ENCODE results near the gene SPOUT1. TPM values are rescaled to one million over a fixed set of nuclear protein-coding genes. Genes with fewer than 3 reads are reported as not detected.

Gene SPOUT1
- total RNA-seq, 3 donors from 2014 or later (not counting 1 experiment from before 2014, with no cell fraction given) = 35.8 to 49.2 (median 40.1) TPM

DNA sequence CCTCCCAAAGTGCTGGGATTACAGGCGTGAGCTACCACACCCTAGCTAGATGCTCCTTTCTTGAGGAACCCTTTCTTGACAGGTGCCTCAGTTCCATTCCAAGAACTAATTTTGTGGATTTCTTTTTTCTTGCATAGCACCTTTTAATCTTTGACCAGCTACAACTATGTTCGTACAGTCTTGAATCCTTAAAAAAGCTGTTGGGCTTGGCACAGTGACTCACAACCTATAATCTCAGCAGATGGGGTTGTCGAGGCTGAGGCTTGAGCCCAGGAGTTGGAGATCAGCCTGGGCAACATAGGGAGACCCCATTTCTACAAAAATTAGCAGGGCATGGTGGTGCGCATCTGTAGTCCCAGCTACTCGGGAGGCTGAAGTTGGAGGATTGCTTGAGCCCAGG, 56.5 kb downstream of the SPOUT1 start:
- intact Hi-C loops (cut with micrococcal nuclease) = loop anchor here (5.0 kb wide), 1 partner anchor 51 kb away; the partner anchor contains the start of gene ZDHHC12
- Histone ChIP-seq H3K4me1 (ENCODE audit: control insufficient read depth, insufficient read depth, low read length) (peaks cover 25% of the 10 kb centered on the region), H3K27ac (ENCODE audit: low read length) (no peak overlapping the region), H3K27me3 (ENCODE audit: control insufficient read depth, insufficient read depth, low read length) (no peaks in the 10 kb centered on the region), H3K36me3 (ENCODE audit: control insufficient read depth, insufficient read depth, low read length) (no peaks in the 10 kb centered on the region), H3K4me3 (ENCODE audit: low read length) (no peak overlapping the region), H3K9me3 (ENCODE audit: control insufficient read depth, insufficient read depth, low read length) (peaks cover 6% of the 10 kb centered on the region)
- Mint-ChIP-seq H3K27me3 (ENCODE audit: low read depth in 2 of 2) (peaks cover 0 to 5% of the 10 kb centered on the region in 2 donors), H3K9me3 (peaks cover 0 to 5% of the 10 kb centered on the region in 2 donors), H3K4me3 (peak overlapping the region; percentile 97), H3K4me1 (peaks cover 28% of the 10 kb centered on the region in 2 donors), H3K27ac (peak overlapping the region; percentile 92 to 99), H3K36me3 (no peaks in the 10 kb centered on the region)
- TF ChIP-seq, protein P1, sequence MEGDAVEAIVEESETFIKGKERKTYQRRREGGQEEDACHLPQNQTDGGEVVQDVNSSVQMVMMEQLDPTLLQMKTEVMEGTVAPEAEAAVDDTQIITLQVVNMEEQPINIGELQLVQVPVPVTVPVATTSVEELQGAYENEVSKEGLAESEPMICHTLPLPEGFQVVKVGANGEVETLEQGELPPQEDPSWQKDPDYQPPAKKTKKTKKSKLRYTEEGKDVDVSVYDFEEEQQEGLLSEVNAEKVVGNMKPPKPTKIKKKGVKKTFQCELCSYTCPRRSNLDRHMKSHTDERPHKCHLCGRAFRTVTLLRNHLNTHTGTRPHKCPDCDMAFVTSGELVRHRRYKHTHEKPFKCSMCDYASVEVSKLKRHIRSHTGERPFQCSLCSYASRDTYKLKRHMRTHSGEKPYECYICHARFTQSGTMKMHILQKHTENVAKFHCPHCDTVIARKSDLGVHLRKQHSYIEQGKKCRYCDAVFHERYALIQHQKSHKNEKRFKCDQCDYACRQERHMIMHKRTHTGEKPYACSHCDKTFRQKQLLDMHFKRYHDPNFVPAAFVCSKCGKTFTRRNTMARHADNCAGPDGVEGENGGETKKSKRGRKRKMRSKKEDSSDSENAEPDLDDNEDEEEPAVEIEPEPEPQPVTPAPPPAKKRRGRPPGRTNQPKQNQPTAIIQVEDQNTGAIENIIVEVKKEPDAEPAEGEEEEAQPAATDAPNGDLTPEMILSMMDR (IDR thresholded peaks at IDR 0.05) = no peak
- ATAC-seq (no peak), DNase-seq (no peak)
- 88% methylated on average over 5 of the region's 5 CpGs for WGBS (ENCODE audit: insufficient coverage)

DNA sequence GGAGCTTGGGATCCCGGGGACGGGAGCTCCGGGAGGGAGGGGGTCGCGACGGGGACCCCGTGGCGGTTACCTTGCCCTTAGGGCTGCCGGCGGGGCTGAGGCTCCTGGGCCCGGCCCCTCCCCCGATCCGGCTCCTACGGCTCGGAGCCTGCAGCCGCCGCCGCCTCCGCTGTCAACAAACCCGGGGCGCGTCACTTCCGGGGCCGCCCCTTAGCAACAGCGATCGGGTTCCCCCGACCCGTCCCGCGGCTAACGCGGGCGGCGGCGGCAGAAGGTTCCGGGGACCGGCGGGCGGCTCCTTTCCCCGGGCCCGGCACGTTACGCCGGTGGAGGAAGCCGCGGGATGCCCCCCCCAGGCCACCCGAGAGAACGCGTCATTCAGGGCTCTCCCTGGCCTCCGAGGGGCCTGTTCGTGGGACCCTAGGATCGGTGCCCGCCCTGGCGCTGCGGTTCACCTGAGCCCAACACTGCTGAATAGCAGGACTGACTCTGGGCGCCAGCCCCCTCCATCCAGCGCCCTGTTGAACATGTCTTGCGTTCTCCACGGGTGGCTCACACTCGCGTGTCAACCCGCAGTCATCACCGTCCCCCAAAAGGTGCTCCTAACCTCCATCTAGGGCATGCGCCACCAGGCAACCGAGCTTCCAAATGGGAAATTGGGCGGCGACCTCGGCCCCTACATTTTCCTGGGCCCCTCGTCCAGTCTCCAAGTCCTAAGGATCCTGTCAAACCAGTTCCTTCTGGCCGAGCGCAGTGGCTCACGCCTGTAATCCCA, 57.7 kb downstream of the SPOUT1 start, which contains the start of gene ZER1:
Gene ZER1, minus strand, starts transcription at position 183 of the 775 bp plus-strand sequence. CDS start 16,362 bp downstream, outside the sequence.
- Histone ChIP-seq H3K4me1 (ENCODE audit: control insufficient read depth, insufficient read depth, low read length) (peaks cover 25% of the 10 kb centered on the region), H3K36me3 (ENCODE audit: control insufficient read depth, insufficient read depth, low read length) (no peaks in the 10 kb centered on the region), H3K27ac (ENCODE audit: low read length) (peak within 1 kb of the TSS; percentile 95), H3K4me3 (ENCODE audit: low read length) (peak within 1 kb of the TSS; percentile 99), H3K9me3 (ENCODE audit: control insufficient read depth, insufficient read depth, low read length) (peaks cover 6% of the 10 kb centered on the region), H3K27me3 (ENCODE audit: control insufficient read depth, insufficient read depth, low read length) (no peaks in the 10 kb centered on the region)
- peak; percentile 90 to 97 (median 93) for ATAC-seq
- H3K4me1 Mint-ChIP-seq = peaks cover 28 to 34% of the 10 kb centered on the region in 2 donors
- H3K27me3 Mint-ChIP-seq (ENCODE audit: low read depth in 2 of 2) = peaks cover 0 to 5% of the 10 kb centered on the region in 2 donors
- WGBS (ENCODE audit: insufficient coverage) = 3% methylated on average over 72 of the region's 72 CpGs
- H3K4me3 Mint-ChIP-seq = peak within 1 kb of the TSS; percentile 97
- peaks cover 0 to 5% of the 10 kb centered on the region in 2 donors for H3K9me3 Mint-ChIP-seq
- TF ChIP-seq, protein P1 (IDR thresholded peaks at IDR 0.05) = no peak
- no peaks in the 10 kb centered on the region for H3K36me3 Mint-ChIP-seq
- peak within 1 kb of the TSS; percentile 92 to 99 for H3K27ac Mint-ChIP-seq
- peak; percentile 95 to 96 for DNase-seq
- intact Hi-C loops (cut with micrococcal nuclease) = loop anchor here (1.0 to 5.0 kb wide), 2 partner anchors 15 to 50 kb away; partner anchors contain the start of genes TBC1D13 and ZDHHC12

DNA sequence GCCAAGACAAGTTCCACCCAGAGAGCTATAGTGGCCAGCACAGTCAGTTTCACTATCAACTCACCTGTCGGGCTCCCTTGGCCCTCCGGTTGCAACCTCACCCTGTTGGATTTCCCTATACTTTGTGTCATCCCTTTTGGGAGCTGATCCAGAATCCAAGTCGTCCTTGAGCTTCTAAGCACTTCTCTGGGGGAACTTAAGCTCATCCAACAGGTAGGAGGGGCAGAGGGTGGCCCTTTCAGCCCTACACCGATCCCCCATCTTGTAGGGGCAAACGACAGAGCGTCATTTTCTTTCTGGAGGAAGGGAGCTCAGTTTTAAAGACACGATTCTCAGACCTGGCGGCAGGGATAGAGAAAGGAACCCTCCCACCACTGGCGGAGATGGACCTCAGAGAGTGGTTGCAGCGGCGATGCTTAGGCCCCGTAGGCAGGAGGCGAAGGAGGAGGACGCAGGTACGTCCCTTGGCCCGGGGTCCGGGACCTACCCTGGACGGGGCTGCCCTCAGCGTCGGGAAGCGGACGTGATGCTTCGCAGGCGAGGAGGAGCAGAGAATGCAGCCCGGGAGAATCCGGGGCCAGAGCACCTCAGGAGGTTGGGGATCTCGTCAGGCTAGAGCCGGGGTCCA, 58.4 kb downstream of the SPOUT1 start:
- Histone ChIP-seq H3K27me3 (ENCODE audit: control insufficient read depth, insufficient read depth, low read length) (no peaks in the 10 kb centered on the region), H3K36me3 (ENCODE audit: control insufficient read depth, insufficient read depth, low read length) (no peaks in the 10 kb centered on the region), H3K4me1 (ENCODE audit: control insufficient read depth, insufficient read depth, low read length) (peaks cover 25% of the 10 kb centered on the region), H3K9me3 (ENCODE audit: control insufficient read depth, insufficient read depth, low read length) (peaks cover 3% of the 10 kb centered on the region), H3K27ac (ENCODE audit: low read length) (peak overlapping the region; percentile 95), H3K4me3 (ENCODE audit: low read length) (peak overlapping the region; percentile 99)
- TF ChIP-seq, protein P1 (IDR thresholded peaks at IDR 0.05) = no peak
- ATAC-seq (peak; percentile 20 to 43 (median 22)), DNase-seq (peak in 1 of 2 donors; percentile 55)
- Mint-ChIP-seq H3K4me1 (peaks cover 28 to 34% of the 10 kb centered on the region in 2 donors), H3K27me3 (ENCODE audit: low read depth in 2 of 2) (peaks cover 0 to 5% of the 10 kb centered on the region in 2 donors), H3K27ac (peak overlapping the region; percentile 92 to 99), H3K36me3 (no peaks in the 10 kb centered on the region), H3K9me3 (peaks cover 0 to 5% of the 10 kb centered on the region in 2 donors), H3K4me3 (peak overlapping the region; percentile 97)
- 1% methylated on average over 28 of the region's 28 CpGs for WGBS (ENCODE audit: insufficient coverage)
- intact Hi-C loops (cut with micrococcal nuclease) = loop anchor here (1.0 to 5.0 kb wide), 2 partner anchors 16 to 49 kb away; partner anchors contain the start of genes TBC1D13 and ZDHHC12

Measured in natural killer cell (primary cell).